ENCODE data around the gene EPHB2.
A peak's percentile ranks its signal among the peaks of the same experiment; 100 is the strongest.

The EPHB2 gene

DNA sequence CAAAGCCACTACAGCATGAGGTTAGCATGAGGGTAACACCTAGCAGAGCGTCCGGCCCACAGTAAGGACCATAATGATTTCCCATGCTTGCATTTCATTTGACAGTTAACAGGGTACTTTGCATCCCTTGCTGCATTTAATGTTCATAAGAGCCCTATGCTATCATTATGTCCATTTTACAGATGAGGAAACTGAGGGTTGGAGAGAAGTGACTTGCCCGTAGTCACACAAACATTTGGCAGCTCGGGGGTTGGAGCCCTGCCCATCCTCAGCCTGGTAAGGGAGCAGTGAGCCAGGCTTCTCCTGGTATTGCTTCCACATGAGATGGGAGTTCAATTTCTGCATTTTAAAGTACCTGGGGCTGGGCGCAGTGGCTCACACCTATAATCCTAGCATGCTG lies 16.5 kb upstream of the EPHB2 start:
- TF ChIP-seq, protein P1, sequence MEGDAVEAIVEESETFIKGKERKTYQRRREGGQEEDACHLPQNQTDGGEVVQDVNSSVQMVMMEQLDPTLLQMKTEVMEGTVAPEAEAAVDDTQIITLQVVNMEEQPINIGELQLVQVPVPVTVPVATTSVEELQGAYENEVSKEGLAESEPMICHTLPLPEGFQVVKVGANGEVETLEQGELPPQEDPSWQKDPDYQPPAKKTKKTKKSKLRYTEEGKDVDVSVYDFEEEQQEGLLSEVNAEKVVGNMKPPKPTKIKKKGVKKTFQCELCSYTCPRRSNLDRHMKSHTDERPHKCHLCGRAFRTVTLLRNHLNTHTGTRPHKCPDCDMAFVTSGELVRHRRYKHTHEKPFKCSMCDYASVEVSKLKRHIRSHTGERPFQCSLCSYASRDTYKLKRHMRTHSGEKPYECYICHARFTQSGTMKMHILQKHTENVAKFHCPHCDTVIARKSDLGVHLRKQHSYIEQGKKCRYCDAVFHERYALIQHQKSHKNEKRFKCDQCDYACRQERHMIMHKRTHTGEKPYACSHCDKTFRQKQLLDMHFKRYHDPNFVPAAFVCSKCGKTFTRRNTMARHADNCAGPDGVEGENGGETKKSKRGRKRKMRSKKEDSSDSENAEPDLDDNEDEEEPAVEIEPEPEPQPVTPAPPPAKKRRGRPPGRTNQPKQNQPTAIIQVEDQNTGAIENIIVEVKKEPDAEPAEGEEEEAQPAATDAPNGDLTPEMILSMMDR (IDR thresholded peaks at IDR 0.05; ENCODE audit: insufficient read depth, missing control alignments) = no peak
- FAIRE-seq (no peak), DNase-seq (ENCODE audit: insufficient read length, low spot score) (no peak)

GRCh38 chr1:22696610-22697009 lies 14.0 kb upstream of the EPHB2 start:
- TF ChIP-seq, protein P1 (IDR thresholded peaks at IDR 0.05; ENCODE audit: insufficient read depth, missing control alignments) = no peak
- DNase-seq (ENCODE audit: insufficient read length, low spot score) (no peak), FAIRE-seq (no peak)

DNA sequence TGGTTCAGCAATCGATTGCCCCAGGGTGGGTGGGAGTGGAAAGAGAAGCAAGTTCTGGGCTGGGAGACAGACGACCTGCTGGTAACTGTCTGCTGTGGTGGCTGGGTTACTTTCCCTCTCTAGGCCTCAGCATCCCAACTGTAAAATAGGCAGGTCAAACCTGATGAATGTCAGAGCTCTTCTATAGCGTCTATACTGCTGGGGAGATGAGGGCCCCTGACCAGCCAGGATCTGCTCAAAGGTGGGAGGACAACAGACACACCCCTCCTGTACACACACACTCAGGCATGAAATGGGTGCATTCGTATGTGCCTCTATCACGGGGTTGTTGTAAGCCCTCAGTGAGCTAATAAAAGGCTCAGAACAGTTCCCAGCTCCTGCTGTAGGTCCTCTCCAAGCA lies 12.7 kb upstream of the EPHB2 start:
- TF ChIP-seq, protein P1 (IDR thresholded peaks at IDR 0.05; ENCODE audit: insufficient read depth, missing control alignments) = no peak
- FAIRE-seq (no peak), DNase-seq (ENCODE audit: insufficient read length, low spot score) (no peak)

- TF ChIP-seq, protein P1 (IDR thresholded peaks at IDR 0.05; ENCODE audit: insufficient read depth, missing control alignments) = no peak
- FAIRE-seq = no peak
- DNase-seq (ENCODE audit: insufficient read length, low spot score) = no peak
Observed at GRCh38 chr1:22699681-22700520, 10.7 kb upstream of the EPHB2 start.

DNA sequence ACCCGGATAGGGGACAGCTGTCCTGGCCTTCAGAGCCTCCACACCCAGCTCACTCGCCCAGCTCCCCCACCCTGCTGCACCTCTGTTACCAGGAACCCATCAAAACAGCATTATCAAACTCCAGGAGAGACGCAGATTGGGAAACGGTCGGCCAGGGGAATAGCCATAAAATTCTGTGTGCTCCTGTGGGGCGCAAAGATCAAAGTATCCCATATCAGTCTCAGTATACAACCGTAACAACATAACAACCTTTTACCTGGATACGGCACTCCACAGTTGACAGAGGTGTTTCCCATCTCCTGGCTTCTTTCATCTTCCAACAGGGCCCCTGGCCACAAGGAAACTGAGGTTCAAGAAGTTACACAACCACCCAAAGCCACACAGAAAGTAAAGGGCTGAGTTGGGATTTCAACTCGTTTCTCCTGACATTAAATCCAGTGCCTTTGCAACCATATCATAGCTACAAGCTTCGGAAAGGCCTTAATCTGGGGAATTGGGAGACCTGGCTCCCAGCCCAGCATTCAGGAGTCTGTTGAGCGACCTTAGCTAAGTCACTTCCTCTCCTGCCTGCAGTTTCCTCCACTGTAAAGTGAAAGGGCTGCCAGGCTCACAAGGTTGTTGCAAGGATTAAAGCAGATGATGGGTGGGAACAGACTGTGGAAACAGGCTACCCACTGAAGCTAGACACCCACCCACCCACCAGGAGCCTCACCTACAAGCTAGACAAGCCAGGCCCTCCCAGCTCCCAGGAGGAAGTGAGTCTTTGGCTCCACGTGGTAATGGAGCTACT lies 8.1 kb upstream of the EPHB2 start:
- DNase-seq (ENCODE audit: insufficient read length, low spot score) = no peak
- no peak for FAIRE-seq

GRCh38 chr1:22704440-22705067 lies 6.1 kb upstream of the EPHB2 start:
- FAIRE-seq (no peak), DNase-seq (ENCODE audit: insufficient read length, low spot score) (peak; percentile 38)
- TF ChIP-seq, protein P1 (IDR thresholded peaks at IDR 0.05; ENCODE audit: insufficient read depth, missing control alignments) = peak; percentile 87

More for the DNA sequence above, 8.1 kb upstream of the EPHB2 start:
- TF ChIP-seq, protein P1 (IDR thresholded peaks at IDR 0.05; ENCODE audit: insufficient read depth, missing control alignments) = no peak
